Neural progenitor cell (in vitro differentiated cells): ENCODE measurements around the gene KISS1. TPM values are rescaled to one million over a fixed set of nuclear protein-coding genes. Genes with fewer than 3 reads are reported as not detected.
"Not testable (repeated sequence)": the region's sequence is repeated elsewhere in the genome, so short reads cannot be mapped to it uniquely, and the experiment has no call there.

Experiments used
- DNase-seq: peaks from one replicate; pipeline ENCODE4 v3.0.0-alpha.2; 2016; ENCODE audit warnings: low spot score
- H2AFZ ChIP-seq: fragments of 200-600 bp; sonication (generic); replicated peaks from 2 replicates; pipeline ENCODE4 v1.6.1; 2016; ENCODE audit warnings: antibody characterized with exemption
- H3F3A ChIP-seq: fragments of 200-600 bp; sonication (generic); 2 replicates; pipeline ENCODE4 v1.6.1; 2016; ENCODE audit warnings: antibody characterized with exemption, low read depth
- H3K27ac ChIP-seq: fragments of 200-600 bp; sonication (generic); 2 replicates; pipeline ENCODE4 v1.5.1; 2016; ENCODE audit warnings: mild to moderate bottlenecking
- H3K27me3 ChIP-seq: fragments of 200-600 bp; sonication (generic); 2 replicates; pipeline ENCODE4 v1.6.1; 2016; ENCODE audit warnings: mild to moderate bottlenecking, moderate library complexity
- H3K36me3 ChIP-seq: fragments of 200-600 bp; sonication (generic); 2 replicates; pipeline ENCODE4 v1.5.1; 2016
- H3K4me1 ChIP-seq: fragments of 200-600 bp; sonication (generic); 2 replicates; pipeline ENCODE4 v1.6.1; 2016; ENCODE audit warnings: mixed run types
- H3K4me2 ChIP-seq: fragments of 200-600 bp; sonication (generic); 2 replicates; pipeline ENCODE4 v1.6.1; 2016
- H3K4me3 ChIP-seq: fragments of 200-600 bp; sonication (generic); 2 replicates; pipeline ENCODE4 v1.5.1; 2016
- H3K79me2 ChIP-seq: fragments of 200-600 bp; sonication (generic); 2 replicates; pipeline ENCODE4 v1.6.1; 2016; ENCODE audit warnings: low read depth
- H3K9ac ChIP-seq: fragments of 200-600 bp; sonication (generic); 2 replicates; pipeline ENCODE4 v1.6.1; 2016
- H3K9me3 ChIP-seq: fragments of 200-600 bp; sonication (generic); 2 replicates; pipeline ENCODE4 v1.5.1; 2016; ENCODE audit warnings: low read depth
- H4K20me1 ChIP-seq: fragments of 200-600 bp; sonication (generic); 2 replicates; pipeline ENCODE4 v1.6.1; 2016; ENCODE audit warnings: low read depth
- H3K27ac Mint-ChIP-seq: 3 replicates; pipeline ENCODE4 v1.8.0; 2021; ENCODE audit warnings: mixed read lengths
- H3K27me3 Mint-ChIP-seq: 2 replicates; pipeline ENCODE4 v1.8.0; 2022; ENCODE audit warnings: low read depth, mild to moderate bottlenecking, inconsistent platforms, moderate library complexity, mixed read lengths; ENCODE audit not compliant: insufficient read depth
- H3K36me3 Mint-ChIP-seq: 3 replicates; pipeline ENCODE4 v1.8.0; 2021; ENCODE audit warnings: mixed read lengths
- H3K4me1 Mint-ChIP-seq: 3 replicates; pipeline ENCODE4 v1.8.0; 2021; ENCODE audit warnings: mixed read lengths
- H3K4me3 Mint-ChIP-seq: 3 replicates; pipeline ENCODE4 v1.8.0; 2021; ENCODE audit warnings: mild to moderate bottlenecking, moderate library complexity, mixed read lengths
- H3K9me3 Mint-ChIP-seq: 3 replicates; pipeline ENCODE4 v1.8.0; 2020; ENCODE audit warnings: mixed read lengths
- CTCF ChIP-seq: fragments of 200-600 bp; sonication (generic); IDR thresholded peaks from 2 replicates; pipeline ENCODE4 v1.5.1; 2017; ENCODE audit warnings: antibody characterized with exemption, mild to moderate bottlenecking
- EZH2 ChIP-seq: fragments of 200-600 bp; sonication (generic); IDR thresholded peaks from 2 replicates; pipeline ENCODE4 v1.6.1; 2017; ENCODE audit warnings: antibody characterized with exemption, mild to moderate bottlenecking, moderate library complexity
- EZH2phosphoT487 ChIP-seq: fragments of 200-600 bp; sonication (generic); IDR thresholded peaks from 2 replicates; pipeline ENCODE4 v1.6.1; 2017; ENCODE audit warnings: antibody characterized with exemption
- total RNA-seq: library from RNA; depleted of rRNA; stranded (reverse); fragments of >200 nt; gene quantifications from 2 replicates; pipeline ENCODE4 v1.2.3, GENCODE V29; 2015; ENCODE audit warnings: low replicate concordance

KISS1 gene
- total RNA-seq, 1 donor from 2014 or later, result not detected

DNA sequence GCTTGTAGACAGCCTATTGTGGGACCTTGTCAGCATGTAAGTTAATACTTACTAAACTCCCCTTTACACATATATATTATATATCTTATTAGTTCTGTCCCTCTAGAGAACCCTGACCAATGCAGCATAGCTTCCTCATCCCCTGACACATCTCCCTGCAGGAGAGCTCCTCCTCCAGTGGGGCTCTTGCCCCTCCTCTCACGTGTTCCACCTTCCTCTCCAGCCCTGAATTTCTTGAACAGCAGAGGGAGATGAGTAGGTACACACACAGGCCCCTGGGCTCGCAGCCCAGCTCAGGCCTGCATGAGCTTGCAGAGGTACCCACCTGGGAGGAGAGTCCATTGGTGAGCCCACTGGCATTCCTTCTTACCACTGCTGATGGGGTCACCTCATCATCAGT lies 44.8 kb upstream of the KISS1 start:
- Histone ChIP-seq H3K79me2 (no peaks in the 10 kb centered on the region), H3K9me3 (no peaks in the 10 kb centered on the region), H3K4me2 (no peak overlapping the region), H3K27ac (no peak overlapping the region), H2AFZ (no peak overlapping the region), H3F3A (no peaks in the 10 kb centered on the region), H3K27me3 (no peaks in the 10 kb centered on the region), H3K36me3 (no peaks in the 10 kb centered on the region), H3K4me3 (no peak overlapping the region), H3K9ac (no peak overlapping the region), H4K20me1 (no peaks in the 10 kb centered on the region), H3K4me1 (no peaks in the 10 kb centered on the region)
- Mint-ChIP-seq H3K36me3 (peaks cover 66% of the 10 kb centered on the region), H3K27ac (no peak overlapping the region), H3K9me3 (peaks cover 5% of the 10 kb centered on the region), H3K4me3 (no peak overlapping the region), H3K27me3 (peaks cover 5% of the 10 kb centered on the region), H3K4me1 (no peaks in the 10 kb centered on the region)
- no peak for DNase-seq
- no peak for TF ChIP-seq EZH2
- no peak for TF ChIP-seq CTCF
- TF ChIP-seq EZH2phosphoT487, result no peak

DNA sequence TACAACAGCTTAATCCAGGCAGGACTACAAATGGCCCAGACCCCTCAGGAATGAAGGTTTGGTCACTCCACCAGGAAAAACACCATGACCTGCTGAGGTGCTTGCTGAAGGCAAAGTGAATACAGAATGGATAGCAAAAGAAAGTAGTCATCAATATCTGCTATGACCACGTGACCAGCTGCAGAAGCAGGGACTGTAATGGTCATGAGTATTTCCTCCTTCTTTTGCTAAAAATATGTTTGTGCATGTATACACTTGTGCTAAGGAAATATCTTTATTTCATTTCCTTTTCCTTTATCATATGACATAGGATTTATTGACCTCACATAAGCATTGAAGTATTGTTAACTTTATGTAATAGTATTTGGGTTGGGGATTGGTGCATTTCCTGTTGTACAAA lies 43.9 kb upstream of the KISS1 start:
- Histone ChIP-seq H4K20me1 (no peaks in the 10 kb centered on the region), H3K27ac (no peak overlapping the region), H3K79me2 (no peaks in the 10 kb centered on the region), H3K4me1 (no peaks in the 10 kb centered on the region), H2AFZ (no peak overlapping the region), H3K4me2 (no peak overlapping the region), H3K4me3 (no peak overlapping the region), H3K36me3 (no peaks in the 10 kb centered on the region), H3K9me3 (no peaks in the 10 kb centered on the region), H3K9ac (no peak overlapping the region), H3K27me3 (no peaks in the 10 kb centered on the region), H3F3A (no peaks in the 10 kb centered on the region)
- H3K27me3 Mint-ChIP-seq, result peaks cover 7% of the 10 kb centered on the region
- no peak for DNase-seq
- H3K36me3 Mint-ChIP-seq, result peaks cover 69% of the 10 kb centered on the region
- TF ChIP-seq EZH2phosphoT487, result no peak
- no peak for TF ChIP-seq CTCF
- TF ChIP-seq EZH2, result no peak
- no peak overlapping the region for H3K27ac Mint-ChIP-seq
- no peak overlapping the region for H3K4me3 Mint-ChIP-seq
- no peaks in the 10 kb centered on the region for H3K4me1 Mint-ChIP-seq
- peaks cover 8% of the 10 kb centered on the region for H3K9me3 Mint-ChIP-seq

DNA sequence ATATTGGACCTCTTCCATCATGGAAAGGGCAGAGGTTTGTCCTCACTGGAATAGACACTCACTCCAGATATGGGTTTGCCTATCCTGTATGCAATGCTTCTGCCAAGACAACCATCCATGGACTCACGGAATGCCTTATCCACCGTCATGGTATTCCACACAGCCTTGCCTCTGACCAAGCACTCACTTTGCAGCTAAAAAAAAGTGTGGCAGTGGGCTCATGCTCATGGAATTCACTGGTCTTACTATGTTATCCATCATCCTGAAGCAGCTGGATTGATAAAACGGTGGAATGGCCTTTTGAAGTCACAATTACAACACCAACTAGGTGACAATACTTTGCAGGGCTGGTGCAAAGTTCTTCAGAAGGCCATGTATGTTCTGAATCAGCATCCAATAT lies 43.1 kb upstream of the KISS1 start:
- not testable (repeated sequence) for DNase-seq, H3K27me3 ChIP-seq, H3K36me3 ChIP-seq, H3K4me1 ChIP-seq, H4K20me1 ChIP-seq, H3K4me1 Mint-ChIP-seq, H3K4me3 Mint-ChIP-seq, H3K9ac ChIP-seq, H2AFZ ChIP-seq, H3K27me3 Mint-ChIP-seq, H3K27ac Mint-ChIP-seq, H3K9me3 Mint-ChIP-seq, H3K27ac ChIP-seq, H3K79me2 ChIP-seq, H3K9me3 ChIP-seq, H3K4me2 ChIP-seq, H3K4me3 ChIP-seq, H3F3A ChIP-seq
- H3K36me3 Mint-ChIP-seq, result peaks cover 66% of the 10 kb centered on the region

DNA sequence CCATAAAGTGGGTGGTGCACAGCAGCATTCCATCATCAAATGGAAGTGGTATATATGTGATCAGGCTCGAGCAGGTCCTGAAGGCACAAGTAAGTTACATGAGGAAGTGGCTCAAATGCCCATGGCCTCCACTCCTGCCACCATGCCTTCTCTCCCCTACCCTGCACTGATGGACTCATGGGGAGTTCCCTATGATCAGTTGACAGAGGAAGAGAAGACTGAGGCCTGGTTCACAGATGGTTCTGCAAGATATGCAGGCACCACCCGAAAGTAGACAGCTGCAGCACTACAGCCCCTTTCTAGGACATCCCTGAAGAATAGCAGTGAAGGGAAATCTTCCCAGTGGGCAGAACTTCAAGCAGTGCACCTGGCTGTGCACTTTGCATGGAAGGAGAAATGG lies 42.2 kb upstream of the KISS1 start:
- H3K4me1 ChIP-seq, H3K27me3 ChIP-seq, H3K27me3 Mint-ChIP-seq, H3K27ac ChIP-seq, H3K9me3 ChIP-seq, DNase-seq, H4K20me1 ChIP-seq, H3K36me3 ChIP-seq, H2AFZ ChIP-seq, H3K4me3 ChIP-seq, H3K4me2 ChIP-seq, H3K9me3 Mint-ChIP-seq, H3K27ac Mint-ChIP-seq, H3K79me2 ChIP-seq, H3F3A ChIP-seq, H3K4me1 Mint-ChIP-seq, H3K4me3 Mint-ChIP-seq, H3K9ac ChIP-seq: not testable (repeated sequence)
- H3K36me3 Mint-ChIP-seq, result peaks cover 70% of the 10 kb centered on the region

DNA sequence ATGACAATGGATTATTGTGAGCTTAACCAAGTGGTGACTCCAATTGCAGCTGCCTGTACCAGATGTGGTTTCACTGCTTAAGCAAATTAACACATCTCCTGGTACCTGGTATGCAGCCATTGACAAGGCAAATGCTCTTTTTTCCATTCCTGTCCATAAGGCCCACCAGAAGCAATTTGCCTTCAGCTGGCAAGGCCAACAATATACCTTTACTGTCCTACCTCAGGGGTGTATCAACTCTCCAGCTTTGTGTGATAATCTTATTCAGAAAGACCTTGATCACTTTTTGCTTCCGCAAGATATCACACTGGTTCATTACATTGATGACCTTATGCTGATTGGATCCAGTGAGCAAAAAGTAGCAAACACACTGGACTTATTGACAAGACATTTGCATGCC lies 41.2 kb upstream of the KISS1 start:
- not testable (repeated sequence) for H3K9me3 Mint-ChIP-seq

More for the DNA sequence above, 41.2 kb upstream of the KISS1 start:
- peaks cover 67% of the 10 kb centered on the region for H3K36me3 Mint-ChIP-seq
- H3K9ac ChIP-seq, H3K4me1 Mint-ChIP-seq, H3K79me2 ChIP-seq, H4K20me1 ChIP-seq, H3K36me3 ChIP-seq, H3K27ac Mint-ChIP-seq, H3F3A ChIP-seq, H3K4me3 Mint-ChIP-seq, H3K27ac ChIP-seq, H3K9me3 ChIP-seq, H3K27me3 Mint-ChIP-seq, DNase-seq, H2AFZ ChIP-seq, H3K4me1 ChIP-seq, H3K4me3 ChIP-seq, H3K4me2 ChIP-seq, H3K27me3 ChIP-seq: not testable (repeated sequence)
